A673 (cell line): ENCODE results near the gene ADAMTS7.
"Not testable (repeated sequence)": the region's sequence is repeated elsewhere in the genome, so short reads cannot be mapped to it uniquely, and the experiment has no call there.

ENCODE experiments used
- EZH2 ChIP-seq: fragments of 200-600 bp; sonication (generic); IDR thresholded peaks from 2 replicates; pipeline ENCODE4 v1.6.1; 2017; ENCODE audit warnings: borderline replicate concordance, low read depth, mild to moderate bottlenecking, mixed read lengths, antibody characterized with exemption, low read length; ENCODE audit not compliant: poor library complexity, severe bottlenecking
- TF ChIP-seq, protein P1 (sequence below): fragments of 300-800, 200-600 bp; sonication (generic); conservative IDR thresholded peaks from 2 replicates; pipeline ENCODE4 v1.5.1; 2017; ENCODE audit warnings: low read depth, mild to moderate bottlenecking, antibody characterized with exemption, low read length, moderate library complexity, mixed read lengths

DNA sequence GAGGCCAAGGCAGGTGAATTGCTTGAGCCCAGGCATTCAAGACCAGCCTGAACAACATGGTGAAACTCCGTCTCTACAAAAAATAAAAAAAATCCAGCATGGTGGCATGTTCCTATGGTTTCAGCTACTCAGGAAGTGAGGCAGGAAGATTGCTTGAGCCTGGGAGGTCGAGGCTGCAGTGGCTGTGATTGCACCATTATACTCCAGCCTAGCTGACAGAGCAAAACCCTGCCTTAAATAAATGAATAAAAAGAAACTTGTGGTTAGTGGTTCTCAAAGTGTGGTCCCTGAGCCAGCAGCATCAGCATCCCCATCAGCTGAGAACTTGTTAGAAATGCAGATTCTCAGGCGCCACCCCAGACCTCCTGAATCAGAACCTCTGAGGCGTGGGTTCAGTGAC lies 69.6 kb downstream of the ADAMTS7 start:
- TF ChIP-seq EZH2: not testable (repeated sequence)
- TF ChIP-seq, protein P1, sequence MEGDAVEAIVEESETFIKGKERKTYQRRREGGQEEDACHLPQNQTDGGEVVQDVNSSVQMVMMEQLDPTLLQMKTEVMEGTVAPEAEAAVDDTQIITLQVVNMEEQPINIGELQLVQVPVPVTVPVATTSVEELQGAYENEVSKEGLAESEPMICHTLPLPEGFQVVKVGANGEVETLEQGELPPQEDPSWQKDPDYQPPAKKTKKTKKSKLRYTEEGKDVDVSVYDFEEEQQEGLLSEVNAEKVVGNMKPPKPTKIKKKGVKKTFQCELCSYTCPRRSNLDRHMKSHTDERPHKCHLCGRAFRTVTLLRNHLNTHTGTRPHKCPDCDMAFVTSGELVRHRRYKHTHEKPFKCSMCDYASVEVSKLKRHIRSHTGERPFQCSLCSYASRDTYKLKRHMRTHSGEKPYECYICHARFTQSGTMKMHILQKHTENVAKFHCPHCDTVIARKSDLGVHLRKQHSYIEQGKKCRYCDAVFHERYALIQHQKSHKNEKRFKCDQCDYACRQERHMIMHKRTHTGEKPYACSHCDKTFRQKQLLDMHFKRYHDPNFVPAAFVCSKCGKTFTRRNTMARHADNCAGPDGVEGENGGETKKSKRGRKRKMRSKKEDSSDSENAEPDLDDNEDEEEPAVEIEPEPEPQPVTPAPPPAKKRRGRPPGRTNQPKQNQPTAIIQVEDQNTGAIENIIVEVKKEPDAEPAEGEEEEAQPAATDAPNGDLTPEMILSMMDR: not testable (repeated sequence)
